Pericardium fibroblast (primary cell): ENCODE results near the gene FBXO9. TPM values are rescaled to one million over a fixed set of nuclear protein-coding genes. Genes with fewer than 3 reads are reported as not detected.

ENCODE experiments used
- total RNA-seq: library from RNA; depleted of rRNA; stranded (reverse); fragments of >200 nt; gene quantifications from 2 replicates; pipeline ENCODE4 v1.2.3, GENCODE V29; 2015

FBXO9 gene
- 20.0 and 24.0 TPM in 2 replicates for total RNA-seq

GRCh38 chr6:53065266-53066076 lies at the start of gene FBXO9:
FBXO9 (plus strand) TSS chr6:53065404; CDS start chr6:53065790, 386 bp downstream.

GRCh38 chr6:53148684-53149083 lies 83.5 kb downstream of the FBXO9 start, which contains the start of gene GCM1:
GCM1 (minus strand) TSS chr6:53148841; CDS start chr6:53145632, 3,209 bp downstream.

Other genes starting within 250 kb of the FBXO9 start
- gene GSTA5, start 224.6 kb upstream of the FBXO9 start, total RNA-seq, result not detected in 2 replicates
- gene GSTA3, start 155.7 kb upstream of the FBXO9 start, total RNA-seq, result not detected in 2 replicates
- gene GSTA4, start 70.1 kb upstream of the FBXO9 start, total RNA-seq, result 38.0 and 45.8 TPM in 2 replicates
- 6.0 and 8.5 TPM in 2 replicates for gene CILK1, start 3.6 kb upstream of the FBXO9 start, total RNA-seq
- not detected in 2 replicates for gene GCM1, start 83.4 kb downstream of the FBXO9 start, total RNA-seq